Neural crest cell (in vitro differentiated cells): ENCODE measurements around the gene XRCC3. TPM values are rescaled to one million over a fixed set of nuclear protein-coding genes. Genes with fewer than 3 reads are reported as not detected.

ENCODE experiments used
- DNase-seq: peaks from one replicate; pipeline ENCODE4 v3.0.0; 2021; ENCODE audit warnings: low read depth, mixed read lengths, low spot score
- H3K27ac Mint-ChIP-seq: one replicate; pipeline ENCODE4 v1.8.0; 2021; ENCODE audit warnings: mild to moderate bottlenecking, mixed read lengths; ENCODE audit not compliant: unreplicated experiment
- H3K27me3 Mint-ChIP-seq: 2 replicates; pipeline ENCODE4 v1.8.0; 2021; ENCODE audit warnings: low read depth, mild to moderate bottlenecking, mixed read lengths
- H3K36me3 Mint-ChIP-seq: 2 replicates; pipeline ENCODE4 v1.8.0; 2021; ENCODE audit warnings: low read depth, mild to moderate bottlenecking, mixed read lengths
- H3K4me1 Mint-ChIP-seq: 2 replicates; pipeline ENCODE4 v1.8.0; 2021; ENCODE audit warnings: mixed read lengths
- H3K4me3 Mint-ChIP-seq: one replicate; pipeline ENCODE4 v1.8.0; 2021; ENCODE audit warnings: mild to moderate bottlenecking, mixed read lengths
- H3K9me3 Mint-ChIP-seq: 2 replicates; pipeline ENCODE4 v1.8.0; 2021; ENCODE audit warnings: mixed read lengths
- total RNA-seq: library from RNA; stranded (reverse); gene quantifications from 2 replicates; pipeline ENCODE4 v1.2.1, GENCODE V29; 2021
- TF ChIP-seq, protein P1 (sequence below): fragments of 200-600 bp; sonication (generic); conservative IDR thresholded peaks from 2 replicates; pipeline ENCODE4 v1.5.0; 2021; ENCODE audit warnings: antibody characterized with exemption, mild to moderate bottlenecking

XRCC3 gene
- total RNA-seq, 1 donor from 2014 or later: 50.8 TPM

DNA sequence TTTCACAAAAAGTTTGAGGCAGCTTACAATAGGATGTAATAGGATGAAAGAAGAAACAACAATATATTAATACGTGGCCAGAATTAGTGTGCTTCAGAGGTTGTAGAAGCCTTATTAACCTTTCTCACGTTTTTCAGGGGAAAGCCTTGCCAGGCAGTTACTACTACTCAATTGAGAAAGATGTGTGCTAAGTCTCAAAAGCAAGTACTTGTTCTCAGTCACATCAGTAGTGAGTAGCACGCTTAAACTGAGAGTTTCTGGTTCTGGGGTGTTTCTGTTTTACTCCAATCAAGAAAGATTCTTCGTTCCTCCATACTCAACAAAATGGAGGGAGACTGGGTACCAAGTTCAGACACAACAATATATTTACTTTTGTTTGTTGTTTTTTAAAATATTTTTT, 47.6 kb downstream of the XRCC3 start:
- no peak overlapping the region for H3K4me3 Mint-ChIP-seq
- no peak for DNase-seq
- no peaks in the 10 kb centered on the region for H3K27me3 Mint-ChIP-seq
- H3K36me3 Mint-ChIP-seq: peaks cover 12% of the 10 kb centered on the region
- H3K4me1 Mint-ChIP-seq: no peaks in the 10 kb centered on the region
- no peak overlapping the region for H3K27ac Mint-ChIP-seq
- no peaks in the 10 kb centered on the region for H3K9me3 Mint-ChIP-seq
- TF ChIP-seq, protein P1, sequence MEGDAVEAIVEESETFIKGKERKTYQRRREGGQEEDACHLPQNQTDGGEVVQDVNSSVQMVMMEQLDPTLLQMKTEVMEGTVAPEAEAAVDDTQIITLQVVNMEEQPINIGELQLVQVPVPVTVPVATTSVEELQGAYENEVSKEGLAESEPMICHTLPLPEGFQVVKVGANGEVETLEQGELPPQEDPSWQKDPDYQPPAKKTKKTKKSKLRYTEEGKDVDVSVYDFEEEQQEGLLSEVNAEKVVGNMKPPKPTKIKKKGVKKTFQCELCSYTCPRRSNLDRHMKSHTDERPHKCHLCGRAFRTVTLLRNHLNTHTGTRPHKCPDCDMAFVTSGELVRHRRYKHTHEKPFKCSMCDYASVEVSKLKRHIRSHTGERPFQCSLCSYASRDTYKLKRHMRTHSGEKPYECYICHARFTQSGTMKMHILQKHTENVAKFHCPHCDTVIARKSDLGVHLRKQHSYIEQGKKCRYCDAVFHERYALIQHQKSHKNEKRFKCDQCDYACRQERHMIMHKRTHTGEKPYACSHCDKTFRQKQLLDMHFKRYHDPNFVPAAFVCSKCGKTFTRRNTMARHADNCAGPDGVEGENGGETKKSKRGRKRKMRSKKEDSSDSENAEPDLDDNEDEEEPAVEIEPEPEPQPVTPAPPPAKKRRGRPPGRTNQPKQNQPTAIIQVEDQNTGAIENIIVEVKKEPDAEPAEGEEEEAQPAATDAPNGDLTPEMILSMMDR: no peak

GRCh38 chr14:103663506-103663905, 51.7 kb downstream of the XRCC3 start:
- Mint-ChIP-seq H3K27me3 (no peaks in the 10 kb centered on the region), H3K9me3 (no peaks in the 10 kb centered on the region), H3K4me1 (no peaks in the 10 kb centered on the region), H3K27ac (no peak overlapping the region), H3K36me3 (peaks cover 21% of the 10 kb centered on the region), H3K4me3 (no peak overlapping the region)
- DNase-seq: no peak
- TF ChIP-seq, protein P1: no peak

DNA sequence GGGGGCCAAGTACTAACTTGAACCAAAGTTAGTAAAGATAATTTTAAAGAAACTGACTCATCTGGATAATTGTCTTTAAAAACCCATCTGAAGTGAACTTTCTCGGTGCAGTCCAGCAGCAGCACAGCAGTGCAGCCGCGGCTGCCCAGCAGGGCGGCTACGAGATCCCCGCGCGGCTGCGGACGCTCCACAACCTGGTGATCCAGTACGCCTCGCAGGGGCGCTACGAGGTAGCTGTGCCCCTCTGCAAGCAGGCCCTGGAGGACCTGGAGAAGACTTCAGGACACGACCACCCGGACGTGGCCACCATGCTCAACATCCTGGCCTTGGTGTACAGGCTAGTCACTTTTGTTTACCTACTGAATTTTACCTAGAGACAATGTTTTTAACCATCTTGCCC, 52.7 kb downstream of the XRCC3 start:
- no peaks in the 10 kb centered on the region for H3K27me3 Mint-ChIP-seq
- no peak overlapping the region for H3K27ac Mint-ChIP-seq
- H3K9me3 Mint-ChIP-seq: no peaks in the 10 kb centered on the region
- H3K4me1 Mint-ChIP-seq: no peaks in the 10 kb centered on the region
- TF ChIP-seq, protein P1: no peak
- peaks cover 24% of the 10 kb centered on the region for H3K36me3 Mint-ChIP-seq
- DNase-seq: no peak
- H3K4me3 Mint-ChIP-seq: no peak overlapping the region

DNA sequence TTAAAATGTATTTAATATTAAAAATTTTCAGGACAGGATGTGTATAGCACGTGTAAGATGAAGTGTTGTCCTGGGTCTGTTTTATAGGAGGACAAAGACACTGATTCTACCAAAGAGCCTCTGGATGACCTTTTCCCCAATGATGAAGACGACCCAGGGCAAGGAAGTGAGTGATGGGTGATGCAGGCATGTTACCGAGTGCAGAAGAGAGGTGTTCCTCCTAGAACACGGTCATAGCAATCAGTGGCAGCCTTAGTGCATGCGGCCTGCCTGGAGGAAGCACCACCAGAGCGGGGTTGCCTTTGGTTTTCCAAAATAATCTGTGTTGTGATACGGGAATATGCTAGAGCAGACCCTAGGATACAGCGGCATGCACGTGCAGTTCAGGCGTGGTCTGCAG, 53.2 kb downstream of the XRCC3 start:
- Mint-ChIP-seq H3K36me3 (peaks cover 29% of the 10 kb centered on the region), H3K4me3 (no peak overlapping the region), H3K4me1 (no peaks in the 10 kb centered on the region), H3K9me3 (no peaks in the 10 kb centered on the region), H3K27me3 (no peaks in the 10 kb centered on the region), H3K27ac (peak overlapping the region; percentile 57)
- TF ChIP-seq, protein P1: no peak
- no peak for DNase-seq

GRCh38 chr14:103659631-103660030, 55.6 kb downstream of the XRCC3 start:
- DNase-seq: no peak
- no peak overlapping the region for H3K4me3 Mint-ChIP-seq
- no peak overlapping the region for H3K27ac Mint-ChIP-seq
- peaks cover 28% of the 10 kb centered on the region for H3K36me3 Mint-ChIP-seq
- H3K4me1 Mint-ChIP-seq: no peaks in the 10 kb centered on the region
- no peaks in the 10 kb centered on the region for H3K27me3 Mint-ChIP-seq
- TF ChIP-seq, protein P1: no peak
- no peaks in the 10 kb centered on the region for H3K9me3 Mint-ChIP-seq

GRCh38 chr14:103657471-103657870, 57.8 kb downstream of the XRCC3 start:
- Mint-ChIP-seq H3K27ac (no peak overlapping the region), H3K27me3 (no peaks in the 10 kb centered on the region), H3K9me3 (no peaks in the 10 kb centered on the region), H3K36me3 (peaks cover 31% of the 10 kb centered on the region), H3K4me3 (no peak overlapping the region), H3K4me1 (peaks cover 13% of the 10 kb centered on the region)
- DNase-seq: no peak
- TF ChIP-seq, protein P1: no peak
